Heart left ventricle (tissue), 16 donors: ENCODE results near the gene NLRP6. TPM values are rescaled to one million over a fixed set of nuclear protein-coding genes. Genes with fewer than 3 reads are reported as not detected.

Experiments used
- ATAC-seq, 4 donors: fragments of 200-7000 bp; cut with Tn5 transposase; one replicate each; pipeline ENCODE4 v1.9.1; 2020 to 2022; ENCODE audit warnings: moderate library complexity in 4 of 4, mild to moderate bottlenecking in 3 of 4, moderate number of reproducible peaks in 1 of 4
- DNase-seq, 5 donors: peaks; one replicate each; pipeline ENCODE4 v3.0.0-alpha.2; 2020
- H3K27ac ChIP-seq, 12 donors: fragments of 200-600 bp; sonication (generic) in 4 of 12; one replicate each; pipeline versions ENCODE4 v1.5.0 to v1.8.0; 2016 to 2022; ENCODE audit warnings: mild to moderate bottlenecking in 2 of 12
- H3K27me3 ChIP-seq, 9 donors: fragments of 200-600 bp; sonication (generic) in 2 of 9; one replicate each; pipeline versions ENCODE4 v1.5.1 to v1.8.0; 2016 to 2022; ENCODE audit warnings: mild to moderate bottlenecking in 3 of 9
- H3K36me3 ChIP-seq, 9 donors: fragments of 200-600 bp; sonication (generic) in 2 of 9; one replicate each; pipeline versions ENCODE4 v1.5.0 to v1.8.0; 2018 to 2022; ENCODE audit warnings: mild to moderate bottlenecking in 2 of 9
- H3K4me1 ChIP-seq, 12 donors: fragments of 200-600 bp; sonication (generic) in 4 of 12; one replicate each; pipeline versions ENCODE4 v1.5.0 to v1.8.0; 2016 to 2022; ENCODE audit warnings: mild to moderate bottlenecking in 3 of 12
- H3K4me3 ChIP-seq, 12 donors: fragments of 200-600 bp; sonication (generic) in 4 of 12; one replicate each; pipeline versions ENCODE4 v1.5.0 to v1.8.0; 2017 to 2022; ENCODE audit warnings: mild to moderate bottlenecking in 9 of 12, moderate library complexity in 4 of 12
- H3K9me3 ChIP-seq, 12 donors: fragments of 200-600 bp; sonication (generic) in 4 of 12; one replicate each; pipeline versions ENCODE4 v1.5.0 to v1.8.0; 2016 to 2022; ENCODE audit warnings: mild to moderate bottlenecking in 1 of 12
- POLR2A ChIP-seq, 2 donors: fragments of 450-650 bp; IDR thresholded peaks; one replicate each; pipeline ENCODE4 v1.6.1; 2017; ENCODE audit warnings: antibody characterized with exemption in 2 of 2, mild to moderate bottlenecking in 2 of 2, moderate library complexity in 2 of 2
- WGBS, 4 donors: extraction: QIAGEN DNeasy Blood & Tissue Kit in 2 of 4; methylation state at CpG; one replicate each; pipeline versions ENCODE4 v1.1.5 to v1.1.7; 2013 to 2018; 5-methylcytosine and 5-hydroxymethylcytosine counted together
- intact Hi-C, 10 donors: fragments of 100-400 bp; cut with DNase I; formaldehyde crosslinking; loops; one replicate each; pipeline versions ENCODE4 v1.11.1 to v1.14.2; 2022
- polyA plus RNA-seq, 2 donors: library from polyadenylated mRNA; stranded (reverse); fragments of 200-250 nt; gene quantifications; one replicate each; pipeline ENCODE4 v1.2.3, GENCODE V29; 2013
- total RNA-seq, 9 donors: library from RNA; depleted of rRNA in 2 of 9; stranded (reverse); fragments of >200 nt in 2 of 9; fragmentation: NEBNext Ultra II Directional in 3 of 9; extraction: Animal tissue kit (Norgen Biotek cat#: 25700) in 3 of 9; gene quantifications; one replicate each; pipeline versions ENCODE4 v1.1.0 to v1.2.4, GENCODE V29; 2016 to 2023
- TF ChIP-seq, protein P1 (sequence below), 12 donors: fragments of 200-600 bp; sonication (generic) in 4 of 12; IDR thresholded peaks; one replicate each; pipeline versions ENCODE4 v1.5.0 to v1.8.0; 2018 to 2022; ENCODE audit warnings: antibody characterized with exemption in 12 of 12, mild to moderate bottlenecking in 5 of 12
- donor health status: ischemic (EF 13 %, LVEDD 7.1; RV severe dilation, severe dysfunction).
- donor health status: healthy with polysubstance abuse.
- donor health status: DM: no; HTN: yes; CAD: no.
- donor health status: DM: no; HTN: no; CAD: no.
- donor health status: ischemic (EF 25% LVEDD 6.9; RV normal size, moderate dysfunction).
- donor health status: ischemic (EF 25% LVEDD 5.7; RV mildly dilated, moderate dysfunction).
- donor health status: healthy.
- donor health status: DM: yes; HTN: yes; CAD: no.
- donor health status: ischemic (EF 35%, LVEDD 5.7; RV mildly dilated, moderate dysfunction).
- donor health status: nonischemic (EF 11% LVEDD 7.7; RV severe dilation, severe dysfunction).
- donor health status: DM: yes; HTN: yes; CAD: no.
- donor health status: PGD.
- donor health status: ischemic (EF 29% LVEDD 5.4; RV normal size, mild dysfunction).
- donor health status: nonischemic (EF 23%, LVEDD 6.1; RV moderate dilation, normal function).

NLRP6 gene
- total and polyA plus RNA-seq, 11 donors: 0.09 to 0.20 (median 0.14) TPM; not detected in 6

DNA sequence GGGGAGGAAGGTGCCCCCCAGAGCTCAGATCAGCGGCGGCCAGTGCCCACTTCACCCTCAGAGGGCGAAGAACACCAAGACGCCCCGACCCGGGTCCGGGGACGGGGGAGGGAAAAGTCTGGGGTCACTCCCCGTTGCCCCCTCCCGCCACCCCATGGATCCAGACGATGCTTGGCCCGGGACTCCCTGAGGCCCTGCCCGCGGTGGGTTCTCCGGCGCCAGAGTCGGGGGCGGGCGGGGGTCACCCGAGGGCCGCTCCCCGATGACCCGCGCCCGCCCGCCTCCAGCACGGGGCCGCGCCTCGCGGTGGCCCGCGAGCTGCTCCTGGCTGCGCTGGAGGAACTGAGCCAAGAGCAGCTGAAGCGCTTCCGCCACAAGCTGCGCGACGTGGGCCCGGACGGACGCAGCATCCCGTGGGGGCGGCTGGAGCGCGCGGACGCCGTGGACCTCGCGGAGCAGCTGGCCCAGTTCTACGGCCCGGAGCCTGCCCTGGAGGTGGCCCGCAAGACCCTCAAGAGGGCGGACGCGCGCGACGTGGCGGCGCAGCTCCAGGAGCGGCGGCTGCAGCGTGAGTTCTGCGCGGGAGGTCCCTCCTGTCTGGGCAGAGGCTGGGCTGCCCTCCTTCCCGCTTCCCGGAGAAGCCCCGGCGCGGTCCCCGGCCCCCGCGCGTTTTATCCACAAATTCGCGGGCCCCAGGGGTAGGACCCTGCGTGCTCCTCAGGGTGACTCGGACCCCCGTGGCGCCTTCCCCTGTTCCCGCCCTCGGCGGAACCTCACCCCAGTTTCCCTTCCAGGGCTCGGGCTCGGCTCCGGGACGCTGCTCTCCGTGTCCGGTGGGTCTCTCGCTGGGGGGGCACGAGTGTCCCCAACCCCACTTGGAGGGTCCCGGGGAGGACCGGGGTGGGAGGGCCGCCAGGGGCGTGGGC, 1.1 kb downstream of the NLRP6 start:
- peaks cover 39 to 78% (median 57%) of the 10 kb centered on the region in 9 donors for H3K27me3 ChIP-seq
- H3K4me1 ChIP-seq: peaks cover 0 to 31% (median 16%) of the 10 kb centered on the region in 12 donors
- H3K36me3 ChIP-seq: no peaks in the 10 kb centered on the region
- H3K4me3 ChIP-seq: peak overlapping the region in 11 of 12 donors; percentile 3 to 49 (median 31)
- H3K9me3 ChIP-seq: peaks cover 0 to 3% (median 0%) of the 10 kb centered on the region in 12 donors
- DNase-seq: peak in 4 of 5 donors; percentile 16 to 63 (median 28)
- TF ChIP-seq POLR2A (IDR thresholded peaks at IDR 0.05): no peak
- TF ChIP-seq, protein P1, sequence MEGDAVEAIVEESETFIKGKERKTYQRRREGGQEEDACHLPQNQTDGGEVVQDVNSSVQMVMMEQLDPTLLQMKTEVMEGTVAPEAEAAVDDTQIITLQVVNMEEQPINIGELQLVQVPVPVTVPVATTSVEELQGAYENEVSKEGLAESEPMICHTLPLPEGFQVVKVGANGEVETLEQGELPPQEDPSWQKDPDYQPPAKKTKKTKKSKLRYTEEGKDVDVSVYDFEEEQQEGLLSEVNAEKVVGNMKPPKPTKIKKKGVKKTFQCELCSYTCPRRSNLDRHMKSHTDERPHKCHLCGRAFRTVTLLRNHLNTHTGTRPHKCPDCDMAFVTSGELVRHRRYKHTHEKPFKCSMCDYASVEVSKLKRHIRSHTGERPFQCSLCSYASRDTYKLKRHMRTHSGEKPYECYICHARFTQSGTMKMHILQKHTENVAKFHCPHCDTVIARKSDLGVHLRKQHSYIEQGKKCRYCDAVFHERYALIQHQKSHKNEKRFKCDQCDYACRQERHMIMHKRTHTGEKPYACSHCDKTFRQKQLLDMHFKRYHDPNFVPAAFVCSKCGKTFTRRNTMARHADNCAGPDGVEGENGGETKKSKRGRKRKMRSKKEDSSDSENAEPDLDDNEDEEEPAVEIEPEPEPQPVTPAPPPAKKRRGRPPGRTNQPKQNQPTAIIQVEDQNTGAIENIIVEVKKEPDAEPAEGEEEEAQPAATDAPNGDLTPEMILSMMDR (IDR thresholded peaks at IDR 0.05): no peak
- peak in 3 of 4 donors; percentile 33 to 38 (median 35) for ATAC-seq
- intact Hi-C loops: loop anchor here in 1 of 10 donors (10.0 kb wide), 1 partner anchor 95 kb away; no protein-coding TSS in a partner anchor
- WGBS, 4 donors: 12 to 16% (median 16%) methylated on average over 34 to 97 of the region's 97 CpGs
- H3K27ac ChIP-seq: no peak overlapping the region

DNA sequence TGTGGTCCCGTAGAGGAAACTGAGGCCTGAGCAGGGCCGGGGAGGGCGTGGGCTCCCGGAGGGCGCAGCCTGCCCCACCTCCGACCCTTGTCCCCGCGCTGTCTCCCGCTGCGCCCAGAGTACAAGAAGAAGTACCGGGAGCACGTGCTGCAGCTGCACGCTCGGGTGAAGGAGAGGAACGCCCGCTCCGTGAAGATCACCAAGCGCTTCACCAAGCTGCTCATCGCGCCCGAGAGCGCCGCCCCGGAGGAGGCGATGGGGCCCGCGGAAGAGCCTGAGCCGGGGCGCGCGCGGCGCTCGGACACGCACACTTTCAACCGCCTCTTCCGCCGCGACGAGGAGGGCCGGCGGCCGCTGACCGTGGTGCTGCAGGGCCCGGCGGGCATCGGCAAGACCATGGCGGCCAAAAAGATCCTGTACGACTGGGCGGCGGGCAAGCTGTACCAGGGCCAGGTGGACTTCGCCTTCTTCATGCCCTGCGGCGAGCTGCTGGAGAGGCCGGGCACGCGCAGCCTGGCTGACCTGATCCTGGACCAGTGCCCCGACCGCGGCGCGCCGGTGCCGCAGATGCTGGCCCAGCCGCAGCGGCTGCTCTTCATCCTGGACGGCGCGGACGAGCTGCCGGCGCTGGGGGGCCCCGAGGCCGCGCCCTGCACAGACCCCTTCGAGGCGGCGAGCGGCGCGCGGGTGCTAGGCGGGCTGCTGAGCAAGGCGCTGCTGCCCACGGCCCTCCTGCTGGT, 1.9 kb downstream of the NLRP6 start:
- H3K4me1 ChIP-seq: peaks cover 0 to 31% (median 16%) of the 10 kb centered on the region in 12 donors
- H3K27me3 ChIP-seq: peaks cover 39 to 86% (median 65%) of the 10 kb centered on the region in 9 donors
- WGBS, 4 donors: 3 to 5% (median 4%) methylated on average over 30 to 85 of the region's 85 CpGs
- no peaks in the 10 kb centered on the region for H3K36me3 ChIP-seq
- intact Hi-C loops: loop anchor here in 1 of 10 donors (10.0 kb wide), 1 partner anchor 95 kb away; no protein-coding TSS in a partner anchor
- ATAC-seq (peak in 3 of 4 donors; percentile 21 to 67 (median 52)), DNase-seq (peak in 4 of 5 donors; percentile 13 to 71 (median 26))
- H3K4me3 ChIP-seq: peak overlapping the region in 11 of 12 donors; percentile 3 to 49 (median 31)
- peaks cover 0 to 3% (median 0%) of the 10 kb centered on the region in 12 donors for H3K9me3 ChIP-seq
- TF ChIP-seq, protein P1 (IDR thresholded peaks at IDR 0.05): no peak
- TF ChIP-seq POLR2A (IDR thresholded peaks at IDR 0.05): no peak
- no peak overlapping the region for H3K27ac ChIP-seq

DNA sequence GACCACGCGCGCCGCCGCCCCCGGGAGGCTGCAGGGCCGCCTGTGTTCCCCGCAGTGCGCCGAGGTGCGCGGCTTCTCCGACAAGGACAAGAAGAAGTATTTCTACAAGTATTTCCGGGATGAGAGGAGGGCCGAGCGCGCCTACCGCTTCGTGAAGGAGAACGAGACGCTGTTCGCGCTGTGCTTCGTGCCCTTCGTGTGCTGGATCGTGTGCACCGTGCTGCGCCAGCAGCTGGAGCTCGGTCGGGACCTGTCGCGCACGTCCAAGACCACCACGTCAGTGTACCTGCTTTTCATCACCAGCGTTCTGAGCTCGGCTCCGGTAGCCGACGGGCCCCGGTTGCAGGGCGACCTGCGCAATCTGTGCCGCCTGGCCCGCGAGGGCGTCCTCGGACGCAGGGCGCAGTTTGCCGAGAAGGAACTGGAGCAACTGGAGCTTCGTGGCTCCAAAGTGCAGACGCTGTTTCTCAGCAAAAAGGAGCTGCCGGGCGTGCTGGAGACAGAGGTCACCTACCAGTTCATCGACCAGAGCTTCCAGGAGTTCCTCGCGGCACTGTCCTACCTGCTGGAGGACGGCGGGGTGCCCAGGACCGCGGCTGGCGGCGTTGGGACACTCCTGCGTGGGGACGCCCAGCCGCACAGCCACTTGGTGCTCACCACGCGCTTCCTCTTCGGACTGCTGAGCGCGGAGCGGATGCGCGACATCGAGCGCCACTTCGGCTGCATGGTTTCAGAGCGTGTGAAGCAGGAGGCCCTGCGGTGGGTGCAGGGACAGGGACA, 2.7 kb downstream of the NLRP6 start:
- Histone ChIP-seq H3K27me3 (peaks cover 39 to 94% (median 65%) of the 10 kb centered on the region in 9 donors), H3K27ac (no peak overlapping the region), H3K9me3 (peaks cover 0 to 3% (median 0%) of the 10 kb centered on the region in 12 donors), H3K4me1 (peaks cover 0 to 31% (median 16%) of the 10 kb centered on the region in 12 donors), H3K36me3 (no peaks in the 10 kb centered on the region), H3K4me3 (peak overlapping the region in 6 of 12 donors; percentile 21 to 49 (median 32))
- intact Hi-C loops: no loop called here
- WGBS, 4 donors: 9 to 16% (median 11%) methylated on average over 19 to 79 of the region's 79 CpGs
- no peak for ATAC-seq
- no peak for TF ChIP-seq POLR2A (IDR thresholded peaks at IDR 0.05)
- TF ChIP-seq, protein P1 (IDR thresholded peaks at IDR 0.05): no peak
- DNase-seq: peak in 3 of 5 donors; percentile 17 to 66 (median 30)
